Hypothalamus (tissue), 51 donors: ENCODE results near the gene ACR.

ENCODE experiments used
- DNase-seq, 51 donors: peaks; one replicate each; lab custom pipeline; 2025; lab: John Stamatoyannopoulos, UW

The ACR gene

GRCh38 chr22:50715776-50716175, 22.2 kb upstream of the ACR start:
- DNase-seq, result no peak

- DNase-seq, result no peak
Observed at GRCh38 chr22:50716290-50717024, 21.5 kb upstream of the ACR start.

- peak in 6 of 51 donors; percentile 10 to 48 (median 27) for DNase-seq
Observed at GRCh38 chr22:50717709-50718351, 20.2 kb upstream of the ACR start.

- DNase-seq, result no peak
Observed at GRCh38 chr22:50718352-50718709, 19.7 kb upstream of the ACR start.

GRCh38 chr22:50719814-50720300, 18.1 kb upstream of the ACR start:
- no peak for DNase-seq

GRCh38 chr22:50720301-50721256, 17.4 kb upstream of the ACR start:
- DNase-seq, result no peak

- no peak for DNase-seq
Observed at GRCh38 chr22:50721257-50721844, 16.7 kb upstream of the ACR start.

- peak in 1 of 51 donors; percentile 33 for DNase-seq
Observed at GRCh38 chr22:50722048-50722701, 15.8 kb upstream of the ACR start.

- DNase-seq, result no peak
Observed at GRCh38 chr22:50722716-50723428, 15.1 kb upstream of the ACR start.

GRCh38 chr22:50723991-50724390, 14.0 kb upstream of the ACR start:
- DNase-seq, result no peak

GRCh38 chr22:50724616-50725015, 13.4 kb upstream of the ACR start:
- DNase-seq, result no peak

- no peak for DNase-seq
Observed at GRCh38 chr22:50725597-50725996, 12.4 kb upstream of the ACR start.

- DNase-seq, result no peak
Observed at GRCh38 chr22:50726643-50727340, 11.2 kb upstream of the ACR start.

GRCh38 chr22:50727678-50728522, 10.1 kb upstream of the ACR start:
- DNase-seq, result no peak

GRCh38 chr22:50728523-50728931, 9.5 kb upstream of the ACR start:
- no peak for DNase-seq

- DNase-seq, result no peak
Observed at GRCh38 chr22:50729391-50730012, 8.5 kb upstream of the ACR start.
